HK-2 (cell line): Measurements from ENCODE around the gene TSHZ2.
A peak's percentile ranks its signal among the peaks of the same experiment; 100 is the strongest.

ENCODE experiments used
- DNase-seq: peaks from one replicate; pipeline ENCODE4 v3.0.0-alpha.2; 2018; ENCODE audit not compliant: unreplicated experiment

Gene TSHZ2

DNA sequence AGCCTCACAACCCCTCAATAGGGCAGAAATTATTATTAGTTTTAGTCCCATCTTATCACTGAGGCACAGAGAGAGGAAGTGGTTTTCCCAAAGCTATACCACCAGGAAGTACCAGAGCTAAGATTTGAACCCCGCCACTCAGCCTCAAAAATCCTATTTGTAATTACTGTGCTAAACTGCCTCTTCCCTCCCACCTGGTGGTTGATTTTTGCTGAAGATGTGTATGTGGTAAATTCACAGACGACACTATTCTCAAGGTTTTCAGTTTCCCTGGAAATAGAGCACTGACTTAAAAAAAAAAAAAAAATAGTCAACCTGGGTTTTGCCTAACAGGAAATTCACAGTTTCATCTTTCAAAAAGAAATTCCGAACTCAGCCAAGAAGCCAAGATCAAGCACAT, 57.9 kb downstream of the TSHZ2 start:
- no peak for DNase-seq

- DNase-seq: no peak
Measured at GRCh38 chr20:53032046-53032445, 59.9 kb downstream of the TSHZ2 start.

DNA sequence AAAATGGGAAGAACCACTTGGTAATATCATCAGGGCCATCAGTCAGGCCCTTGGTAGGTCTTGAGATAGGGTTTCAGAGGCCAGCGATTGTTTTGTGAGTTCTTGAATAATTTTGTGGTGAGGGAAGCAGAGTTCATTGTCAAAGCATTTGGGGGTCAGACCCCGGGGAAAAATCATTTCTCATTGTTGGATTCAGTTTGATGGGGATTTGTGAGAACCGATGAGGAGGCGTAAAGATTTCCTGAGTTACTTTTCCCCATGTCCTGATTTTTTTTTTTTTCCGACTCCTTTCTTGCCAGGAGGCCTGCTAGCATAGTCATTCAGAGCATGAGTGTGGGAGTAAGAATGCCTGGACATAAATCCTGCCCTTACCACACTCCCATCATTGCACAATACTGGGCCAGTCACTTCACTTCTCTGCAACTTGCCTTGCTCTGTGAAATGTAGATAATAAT, 60.3 kb downstream of the TSHZ2 start:
- DNase-seq: no peak

DNA sequence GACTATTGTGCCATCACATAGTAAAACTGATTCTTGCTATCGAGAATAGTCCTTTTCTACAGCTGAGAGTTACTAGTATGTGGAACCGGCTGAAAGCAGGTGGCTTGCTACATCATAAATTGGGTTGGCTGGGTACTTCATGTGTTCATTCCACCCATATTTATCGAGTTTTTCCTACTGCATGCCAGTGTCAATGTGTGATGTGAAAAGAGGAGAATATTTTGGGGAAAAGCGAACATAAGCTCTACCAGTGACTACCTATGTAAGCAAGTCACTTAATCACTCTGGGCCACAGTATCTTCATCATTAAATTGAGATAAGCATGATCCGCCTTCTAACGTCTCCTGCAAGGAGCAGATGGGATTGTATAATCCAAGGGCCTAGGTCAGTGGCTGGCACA, 61.0 kb downstream of the TSHZ2 start:
- DNase-seq: no peak

DNA sequence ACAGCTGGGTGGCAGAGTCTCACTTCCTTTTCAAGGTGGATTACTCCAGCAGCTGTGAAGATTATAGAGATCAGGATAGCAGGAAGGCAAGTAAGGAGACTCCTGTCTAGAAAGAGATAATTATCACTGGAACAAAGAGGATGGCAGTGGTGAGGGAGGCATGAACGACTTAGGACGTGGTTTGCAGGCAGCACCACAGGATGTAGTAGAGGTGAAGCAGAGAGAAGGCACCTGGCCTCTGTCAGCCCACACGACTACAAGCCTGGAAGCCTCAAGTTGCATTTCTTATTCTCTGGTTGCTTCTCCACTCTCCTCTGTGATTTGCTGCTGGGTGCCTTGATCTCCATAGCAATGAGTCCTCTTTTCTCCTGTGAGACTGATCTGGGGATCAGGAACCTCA, 62.7 kb downstream of the TSHZ2 start:
- DNase-seq: no peak

DNA sequence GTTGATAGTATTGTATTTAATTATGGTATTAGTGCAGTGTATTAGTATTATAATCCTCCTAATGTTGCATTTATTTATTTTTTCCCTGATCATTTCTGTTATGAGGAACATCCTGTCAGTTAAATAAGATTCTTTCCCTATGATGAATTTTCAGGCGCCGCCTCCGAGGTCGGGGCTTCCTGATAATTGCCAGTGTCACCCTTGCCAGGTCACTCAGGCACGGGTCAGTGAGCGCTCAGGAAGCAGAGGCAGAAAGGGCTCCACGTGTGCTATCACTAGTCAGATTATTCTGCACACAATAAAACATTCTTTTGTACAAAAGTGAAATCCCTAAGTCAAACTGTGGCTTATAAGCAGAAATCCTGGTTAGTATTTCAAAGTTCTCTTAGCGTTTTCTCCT, 64.8 kb downstream of the TSHZ2 start:
- peak; percentile 10 for DNase-seq

- no peak for DNase-seq
Measured at GRCh38 chr20:53037621-53038020, 65.5 kb downstream of the TSHZ2 start.

DNA sequence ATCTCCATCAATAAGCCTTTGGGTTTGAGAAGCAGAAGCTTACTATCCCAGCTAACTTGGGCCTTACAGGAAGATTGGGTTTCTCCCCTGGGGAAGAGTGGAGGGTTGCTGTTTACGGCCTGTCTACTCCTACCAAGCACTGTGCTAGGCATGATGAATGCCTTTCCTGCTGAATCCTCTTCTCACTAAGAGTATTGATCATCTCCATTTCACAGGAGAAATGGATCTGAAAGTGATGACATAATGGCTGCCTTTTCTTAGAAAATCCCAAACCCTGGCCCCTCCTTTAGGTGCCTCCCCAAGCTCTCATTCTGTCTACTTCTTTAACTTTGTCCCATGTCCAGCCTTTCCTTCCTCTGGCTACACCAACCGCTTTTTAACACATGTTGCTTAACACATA, 66.1 kb downstream of the TSHZ2 start:
- DNase-seq: no peak

GRCh38 chr20:53040693-53041589, 68.8 kb downstream of the TSHZ2 start:
- no peak for DNase-seq

GRCh38 chr20:53042521-53042920, 70.4 kb downstream of the TSHZ2 start:
- DNase-seq: no peak

DNA sequence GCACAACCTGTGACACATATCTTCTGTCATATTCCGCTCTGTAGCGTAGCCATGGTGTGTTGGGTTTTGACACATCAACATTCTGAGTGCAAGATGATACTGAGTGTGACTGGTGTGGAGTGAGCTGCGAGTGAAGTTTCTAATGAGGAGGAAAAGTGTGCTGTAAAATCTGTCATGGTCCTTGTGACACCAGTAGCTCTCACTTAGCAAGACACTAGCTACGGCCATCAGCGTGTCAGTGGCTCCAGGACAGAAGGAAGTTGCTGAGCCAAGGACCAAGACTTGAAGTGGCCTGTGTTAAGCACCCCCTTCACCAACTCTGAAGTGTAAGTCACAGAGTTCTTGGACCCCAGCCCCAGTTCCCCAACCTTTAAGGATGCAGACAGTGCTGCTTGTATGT, 72.1 kb downstream of the TSHZ2 start:
- no peak for DNase-seq

- no peak for DNase-seq
Measured at GRCh38 chr20:53045941-53046340, 73.8 kb downstream of the TSHZ2 start.

GRCh38 chr20:53047203-53047602, 75.0 kb downstream of the TSHZ2 start:
- no peak for DNase-seq

- DNase-seq: no peak
Measured at GRCh38 chr20:53048387-53048786, 76.2 kb downstream of the TSHZ2 start.

DNA sequence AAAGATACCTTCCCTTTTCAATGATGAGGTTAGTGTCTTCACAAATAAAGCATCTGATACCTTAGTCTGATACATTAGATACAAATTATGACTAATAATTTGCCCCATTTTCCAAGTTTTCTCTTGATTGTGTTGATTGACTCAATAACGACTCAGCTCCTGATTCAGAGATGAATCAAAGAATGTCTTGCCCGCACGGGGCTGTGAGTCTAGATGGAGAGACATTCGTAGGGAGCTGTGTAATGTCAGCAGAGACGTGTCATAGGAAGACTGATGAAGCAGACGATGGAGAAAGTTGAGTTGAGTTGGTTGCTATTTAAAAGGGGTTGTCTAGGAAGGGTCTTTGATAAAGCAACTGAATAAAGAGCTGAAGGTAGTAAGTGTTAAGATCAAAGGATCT, 78.2 kb downstream of the TSHZ2 start:
- no peak for DNase-seq

DNA sequence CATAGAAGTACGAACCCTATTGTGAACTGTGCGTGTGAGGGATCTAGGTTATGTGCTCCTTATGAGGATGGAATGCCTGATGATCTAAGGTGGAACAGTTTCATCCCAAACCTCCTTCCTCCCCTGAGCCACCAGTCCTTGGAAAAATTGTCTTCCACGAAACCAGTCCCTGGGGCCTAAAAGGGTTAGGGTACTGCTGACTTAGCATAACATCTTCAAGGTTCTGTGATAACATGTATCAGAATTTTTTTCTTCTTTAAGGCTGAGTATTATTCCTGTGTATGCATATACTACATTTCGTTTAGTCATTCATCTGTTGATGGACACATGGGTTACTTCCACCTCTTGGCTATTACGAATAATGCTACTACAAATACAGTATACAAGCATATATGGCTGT, 80.2 kb downstream of the TSHZ2 start:
- DNase-seq: no peak

- DNase-seq: no peak
Measured at GRCh38 chr20:53053595-53053994, 81.4 kb downstream of the TSHZ2 start.

DNA sequence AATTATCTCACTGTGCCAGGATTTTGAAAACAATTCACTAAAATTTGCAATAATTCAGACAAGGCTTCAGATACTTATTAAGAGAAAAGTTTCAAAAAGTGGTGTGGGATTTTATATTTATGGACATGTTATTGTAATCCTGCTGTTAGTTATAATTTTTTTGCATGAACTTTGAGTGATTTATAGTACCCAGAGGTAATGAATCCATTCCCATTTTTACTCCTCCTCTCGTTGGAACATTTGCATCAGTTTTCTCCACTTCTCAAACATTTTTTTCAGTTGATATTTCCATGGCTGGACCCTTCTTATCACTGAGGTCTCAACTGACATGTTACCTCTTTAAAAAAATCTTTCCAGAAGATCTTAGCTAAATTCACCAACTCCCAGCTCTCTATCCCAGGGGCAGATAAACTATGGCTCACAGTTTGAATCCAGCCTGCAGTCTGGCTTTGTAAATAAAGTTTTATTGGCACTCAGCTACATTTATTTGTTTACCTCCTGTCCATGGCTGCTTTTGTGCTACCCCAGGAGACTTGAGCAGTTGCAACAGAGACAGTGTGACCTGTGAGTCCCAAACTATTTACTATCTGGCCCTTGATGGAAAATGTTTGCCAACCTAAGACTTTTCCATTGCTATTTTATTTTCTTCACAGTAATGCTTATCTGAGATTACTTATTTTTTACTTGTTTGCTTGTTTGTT, 83.4 kb downstream of the TSHZ2 start:
- no peak for DNase-seq

GRCh38 chr20:53057579-53057978, 85.4 kb downstream of the TSHZ2 start:
- no peak for DNase-seq

DNA sequence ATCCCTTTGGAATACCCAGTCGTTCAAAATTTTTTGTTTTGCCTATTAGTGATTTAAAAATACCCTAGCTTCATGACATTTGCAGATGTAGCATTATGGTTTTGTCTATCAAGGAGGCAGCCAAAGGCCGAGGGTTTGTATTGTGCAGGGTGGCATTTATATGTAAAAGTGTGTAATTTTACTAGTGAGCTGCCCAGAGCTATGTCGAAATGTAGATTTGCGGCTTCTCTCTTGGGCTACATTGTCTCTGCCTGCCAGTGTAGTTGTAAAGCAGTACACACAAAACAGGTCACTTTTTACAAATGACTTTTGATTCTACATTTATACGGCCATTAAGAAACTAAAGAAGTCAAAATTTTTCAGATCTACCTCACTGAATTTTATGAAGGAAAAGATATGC, 87.7 kb downstream of the TSHZ2 start:
- DNase-seq: no peak

DNA sequence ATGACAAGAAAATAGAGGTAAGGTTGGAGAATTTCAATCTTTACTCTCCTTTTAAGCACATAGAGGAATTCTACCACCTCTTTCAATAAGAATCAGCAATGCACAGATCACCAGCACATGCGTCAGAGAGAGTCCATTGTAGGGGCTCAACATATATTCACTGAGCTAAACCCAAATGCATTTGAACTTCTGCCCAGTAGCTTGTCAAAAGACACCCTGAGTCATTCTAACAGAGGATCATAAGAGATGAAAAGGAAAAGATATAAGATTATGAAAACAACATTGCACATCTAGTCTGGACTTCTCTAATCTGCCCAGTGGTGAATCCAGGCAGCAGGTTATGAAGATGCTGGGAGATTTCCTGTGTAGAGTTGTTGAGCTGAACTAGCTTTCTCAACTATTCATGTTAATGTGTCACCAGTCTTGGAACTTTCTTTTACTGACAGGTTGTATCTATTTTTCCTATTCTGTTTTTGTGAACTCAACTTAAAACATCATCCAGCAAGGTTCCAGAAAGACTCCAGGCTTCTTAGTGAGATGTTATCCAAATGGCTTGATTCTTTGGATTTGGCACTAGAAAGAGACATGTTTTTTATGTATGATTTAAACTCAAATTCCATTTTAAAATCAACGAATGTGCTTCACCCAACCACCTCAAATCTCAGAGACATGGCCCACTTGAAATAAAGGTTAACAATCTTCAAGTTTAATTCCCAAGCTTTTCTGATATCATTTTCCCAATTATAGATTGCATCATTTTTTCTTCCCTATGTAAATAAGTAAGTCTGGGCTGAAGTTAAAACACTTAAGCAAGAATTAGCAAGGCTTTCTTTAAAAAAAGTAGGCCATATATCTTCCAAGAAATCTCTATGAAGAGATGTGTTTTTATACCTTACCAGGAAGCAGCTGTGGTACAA, 89.3 kb downstream of the TSHZ2 start:
- no peak for DNase-seq

DNA sequence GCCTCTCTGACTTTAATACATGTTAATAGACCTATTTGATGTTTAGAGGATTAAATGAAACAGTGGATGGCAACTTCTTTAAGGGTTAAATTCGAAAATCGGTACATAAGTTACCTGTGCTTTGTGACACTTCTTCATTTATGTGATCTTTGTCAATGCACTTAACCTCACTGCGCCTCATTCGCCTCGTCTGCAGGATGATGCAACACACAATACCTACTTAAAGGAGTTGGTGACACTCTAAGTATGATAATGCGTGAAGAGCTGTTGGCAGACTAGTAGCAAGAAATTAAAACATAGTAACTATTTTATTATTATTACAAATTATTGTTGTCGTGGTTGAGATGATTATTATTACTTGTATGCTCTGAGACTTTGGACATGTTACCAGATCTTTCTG, 92.8 kb downstream of the TSHZ2 start:
- no peak for DNase-seq
